GM19324 (cell line): ENCODE results near the gene SPOCK1.
A peak's percentile ranks its signal among the peaks of the same experiment; 100 is the strongest.
"Not testable (repeated sequence)": the region's sequence is repeated elsewhere in the genome, so short reads cannot be mapped to it uniquely, and the experiment has no call there.

Source experiments
- ATAC-seq: cut with Tn5 transposase; IDR thresholded peaks from one replicate; pipeline ENCODE4 v1.9.1; 2021; ENCODE audit warnings: mild to moderate bottlenecking, moderate library complexity; ENCODE audit not compliant: unreplicated experiment, low FRiP score

SPOCK1 gene

DNA sequence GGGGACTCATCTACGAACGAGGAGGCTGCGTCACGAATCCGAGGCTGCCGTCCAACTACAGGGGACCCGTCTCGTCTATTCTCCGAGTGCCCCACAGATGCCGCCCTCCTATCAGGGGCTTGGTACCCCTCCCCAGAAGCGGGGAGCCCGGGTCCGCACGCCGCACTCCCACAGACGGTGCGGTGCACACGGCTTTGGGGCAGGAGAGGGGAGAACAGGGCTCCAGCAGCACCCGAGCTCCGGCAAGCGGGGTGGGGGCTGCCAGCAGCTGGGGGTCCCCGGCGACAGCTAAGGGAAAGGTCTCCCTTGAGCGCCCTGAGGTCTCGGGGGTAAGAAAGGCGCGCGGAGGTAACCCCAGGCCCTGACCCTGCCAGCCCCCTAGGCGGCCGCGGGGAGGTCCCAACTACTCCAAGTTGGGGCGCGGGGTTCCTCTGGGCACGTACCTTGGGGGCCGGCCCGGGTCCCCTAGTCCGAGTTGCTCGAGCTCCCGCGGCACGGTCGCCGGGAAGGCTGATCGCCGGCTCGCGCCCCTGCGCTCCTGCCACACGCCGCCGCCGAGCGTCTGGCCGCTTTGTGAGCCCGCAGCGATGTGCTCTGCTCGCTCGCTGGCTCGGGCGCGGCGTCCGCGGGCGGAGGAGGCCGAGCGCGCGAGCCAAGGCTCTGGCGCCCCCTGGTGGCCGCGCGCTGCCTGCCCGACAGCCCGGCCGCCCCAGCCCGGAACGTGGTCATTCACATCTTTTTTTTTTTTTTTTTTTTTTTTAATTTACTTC is at the start of gene SPOCK1:
Gene SPOCK1 (minus strand): TSS at position 591 of the 770 bp plus-strand sequence.
- peak; percentile 70 for ATAC-seq

DNA sequence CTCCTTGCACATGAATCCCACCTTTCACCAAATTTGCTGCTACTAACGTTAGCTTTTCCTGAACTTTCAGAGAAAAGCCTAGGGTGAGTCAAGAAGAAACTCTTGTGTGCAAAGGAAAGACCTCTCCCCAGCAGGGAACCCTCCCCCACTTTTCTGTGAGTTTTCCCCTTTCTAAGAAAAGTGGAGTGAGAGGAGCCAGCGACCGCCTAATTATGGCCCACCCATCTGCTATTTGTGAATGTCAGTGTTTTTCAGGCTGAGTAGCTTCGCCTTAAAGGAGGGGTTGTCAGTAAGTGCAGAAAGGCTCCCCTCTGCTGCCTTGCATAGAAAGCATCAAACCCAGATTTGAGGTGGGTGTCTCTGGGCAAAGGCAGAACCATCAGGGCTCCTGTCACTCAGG is 46.8 kb upstream of the SPOCK1 start:
- no peak for ATAC-seq

DNA sequence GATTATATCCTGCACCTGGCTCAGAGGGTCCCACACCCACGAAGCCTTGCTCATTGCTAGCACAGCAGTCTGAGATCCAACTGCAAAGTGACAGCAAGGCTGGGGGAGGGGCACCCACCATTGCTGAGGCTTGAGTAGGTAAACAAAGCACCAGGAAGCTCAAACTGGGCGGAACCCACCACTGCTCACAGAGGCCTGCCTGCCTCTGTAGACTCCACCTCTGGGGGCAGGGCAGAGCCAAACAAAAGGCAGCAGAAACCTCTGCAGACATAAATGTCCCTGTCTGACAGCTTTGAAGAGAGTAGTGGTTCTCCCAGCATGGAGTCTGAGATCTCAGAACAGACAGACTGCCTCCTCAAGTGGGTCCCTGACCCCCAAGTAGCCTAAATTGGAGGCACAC is 36.3 kb upstream of the SPOCK1 start:
- ATAC-seq, result not testable (repeated sequence)

DNA sequence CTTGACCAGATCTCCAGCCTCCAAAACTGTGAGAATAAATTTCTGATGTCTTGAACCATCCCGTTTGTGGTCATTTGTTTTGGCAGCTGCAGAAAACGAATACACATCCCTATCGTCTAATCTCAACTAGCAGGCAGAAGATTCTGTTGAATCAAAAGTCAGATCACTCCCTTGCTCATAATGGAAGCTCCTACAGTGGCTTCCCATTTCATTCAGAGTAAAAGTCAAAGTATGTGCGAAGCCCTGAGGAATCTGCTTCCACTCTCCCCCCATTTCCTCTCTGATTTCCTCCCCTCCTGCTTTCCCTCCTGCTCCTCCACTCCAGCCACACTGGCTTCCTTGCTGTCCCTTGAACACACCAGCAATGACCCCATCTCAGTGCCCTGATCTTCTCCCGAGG is 34.8 kb upstream of the SPOCK1 start:
- no peak for ATAC-seq

DNA sequence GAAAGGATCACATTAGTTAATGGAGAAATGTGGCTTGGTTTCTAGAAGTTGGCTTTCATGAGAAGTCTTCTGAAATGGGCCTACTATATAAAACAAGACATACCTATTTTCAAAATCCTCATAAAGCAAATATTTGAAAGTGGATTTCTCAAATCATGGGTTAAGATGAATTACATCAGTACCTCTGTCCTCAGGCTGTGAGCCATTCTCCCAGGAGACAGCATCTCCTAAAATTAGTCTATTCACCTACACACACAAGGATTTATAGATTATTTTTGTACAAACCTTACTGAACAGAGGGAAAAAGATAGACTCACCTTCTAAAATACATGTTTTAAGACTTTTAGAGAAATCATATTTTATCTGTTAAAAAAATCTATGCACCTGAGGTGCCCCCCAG is 32.1 kb upstream of the SPOCK1 start:
- ATAC-seq, result no peak

DNA sequence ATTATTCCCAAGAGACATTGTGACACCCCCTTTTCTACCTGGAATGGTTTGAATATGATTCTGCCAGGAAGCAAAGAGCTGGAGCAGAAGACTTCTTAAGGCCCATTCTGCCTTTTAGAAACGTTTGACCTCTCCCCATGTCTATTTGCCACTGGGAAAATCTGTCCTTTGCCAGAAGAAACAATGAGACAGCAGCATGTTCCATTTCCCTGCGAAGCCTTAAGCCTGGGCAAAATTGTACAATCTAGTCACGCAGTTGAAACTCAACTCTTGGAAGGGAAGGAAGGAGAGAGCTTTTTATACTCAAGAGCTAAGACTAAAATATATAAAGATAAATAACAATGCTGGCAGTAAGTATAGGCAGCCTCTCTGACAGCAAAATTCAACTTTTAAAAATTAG is 22.1 kb upstream of the SPOCK1 start:
- no peak for ATAC-seq

DNA sequence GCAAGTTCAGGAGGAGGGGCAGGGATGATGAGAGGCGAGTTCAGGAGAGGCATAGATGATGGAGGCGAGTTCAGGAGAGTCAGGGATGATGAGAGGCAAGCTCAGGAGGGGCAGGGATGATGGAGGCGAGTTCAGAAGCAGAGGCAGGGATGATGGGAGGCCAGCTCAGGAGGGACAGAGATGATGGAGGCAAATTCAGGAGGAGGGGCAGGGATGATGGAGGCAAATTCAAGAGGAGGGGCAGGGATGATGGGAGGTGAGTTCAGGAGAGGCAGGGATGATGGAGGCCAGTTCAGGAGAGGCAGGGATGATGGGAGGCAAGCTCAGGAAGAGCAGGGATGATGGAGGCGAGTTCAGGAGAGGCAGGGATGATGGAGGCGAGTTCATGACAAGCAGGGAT is 17.8 kb upstream of the SPOCK1 start:
- ATAC-seq, result no peak

DNA sequence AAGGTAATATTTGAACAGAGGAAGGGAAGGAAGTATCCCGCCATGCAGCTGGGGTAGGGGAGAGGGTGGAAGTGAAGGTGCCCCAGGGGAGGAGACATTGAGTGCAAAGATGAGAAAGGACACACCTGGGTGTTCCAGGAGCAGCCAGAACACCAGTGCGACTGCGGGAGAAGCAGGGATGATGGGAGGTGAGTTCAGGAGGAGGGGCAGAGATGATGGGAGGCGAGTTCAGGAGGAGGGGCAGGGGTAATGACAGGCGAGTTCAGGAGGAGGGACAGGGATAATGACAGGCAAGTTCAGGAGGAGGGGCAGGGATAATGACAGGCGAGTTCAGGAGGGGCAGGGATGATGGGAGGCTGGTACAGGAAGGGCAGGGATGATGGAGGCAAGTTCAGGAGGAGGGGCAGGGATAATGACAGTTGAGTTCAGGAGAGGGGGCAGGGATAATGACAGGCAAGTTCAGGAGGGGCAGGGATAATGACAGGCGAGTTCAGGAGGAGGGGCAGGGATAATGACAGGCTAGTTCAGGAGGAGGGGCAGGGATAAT is 17.2 kb upstream of the SPOCK1 start:
- ATAC-seq, result no peak

DNA sequence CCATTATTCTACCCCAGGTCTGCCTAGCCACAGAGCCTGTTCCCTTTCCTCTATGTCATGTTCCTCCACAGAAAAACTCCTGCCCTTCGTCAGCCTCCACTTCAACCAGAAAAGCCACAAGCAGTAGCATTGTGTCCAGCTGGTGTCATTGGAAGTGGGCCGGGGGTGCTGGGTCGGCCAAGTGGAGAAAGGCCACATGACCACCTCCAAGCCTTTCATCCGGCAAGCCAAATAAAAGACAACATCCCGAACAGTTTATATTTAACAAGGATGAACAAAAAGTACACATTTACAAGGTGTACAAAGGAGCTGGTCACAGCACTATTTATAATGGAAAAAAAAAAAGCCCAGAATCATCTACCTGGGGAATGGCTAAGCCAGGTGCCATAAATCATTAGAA is 16.1 kb upstream of the SPOCK1 start:
- ATAC-seq, result no peak

DNA sequence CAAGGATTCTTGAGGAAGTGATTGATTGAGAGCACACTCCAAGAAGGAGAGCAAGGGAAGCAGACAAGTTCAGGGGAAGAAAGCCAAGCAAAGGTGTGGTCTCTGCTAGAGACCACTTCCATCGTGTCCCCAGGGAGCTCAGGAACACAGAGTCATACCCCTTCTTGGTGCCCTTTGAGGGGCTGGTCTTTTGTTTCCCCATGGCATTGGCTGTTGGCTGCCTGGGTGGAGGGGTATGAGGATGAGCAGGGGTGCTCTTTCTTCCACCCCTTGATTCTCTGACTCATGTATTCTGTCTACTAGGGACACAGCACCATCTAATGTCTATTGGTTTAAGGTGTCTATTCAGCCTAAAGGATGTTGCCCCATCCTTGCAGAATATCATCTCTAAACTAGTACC is 11.5 kb upstream of the SPOCK1 start:
- no peak for ATAC-seq

DNA sequence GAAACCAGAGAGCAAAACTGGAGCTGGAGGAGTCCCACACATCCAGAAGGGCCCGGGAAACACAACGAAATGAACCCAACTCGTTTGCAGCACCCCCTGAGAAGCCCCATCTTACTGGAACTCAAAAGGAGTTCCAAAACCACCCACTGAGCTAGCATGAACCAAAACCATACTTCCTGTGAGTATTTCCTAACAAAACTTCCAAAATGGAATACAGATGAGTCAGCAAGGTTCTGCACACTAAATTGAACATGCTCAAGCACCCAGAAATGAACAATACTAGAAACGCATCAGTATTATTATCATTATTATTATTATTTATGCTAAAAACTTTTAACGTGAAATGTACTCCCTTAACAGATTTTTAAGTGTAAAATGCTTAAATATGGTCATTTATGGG is 8.0 kb upstream of the SPOCK1 start:
- no peak for ATAC-seq

DNA sequence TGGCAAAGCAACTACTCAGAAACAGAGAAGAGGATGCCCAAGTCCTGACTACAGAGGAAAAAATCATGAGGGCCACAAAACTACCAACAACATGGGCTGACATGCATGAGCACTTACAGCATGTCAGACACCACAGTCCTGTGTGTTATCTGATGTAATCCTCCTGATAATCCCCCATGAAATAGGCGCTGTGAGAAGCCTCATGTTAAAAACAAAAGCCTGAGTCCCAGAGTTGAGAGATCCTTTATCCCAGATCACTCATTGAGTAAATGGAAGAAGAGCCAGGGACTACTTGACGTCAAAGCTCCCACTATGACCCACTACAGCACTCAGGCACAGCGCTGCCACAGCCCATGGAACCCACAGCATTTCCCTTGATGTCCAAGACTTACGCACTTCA is 7.2 kb upstream of the SPOCK1 start:
- no peak for ATAC-seq

DNA sequence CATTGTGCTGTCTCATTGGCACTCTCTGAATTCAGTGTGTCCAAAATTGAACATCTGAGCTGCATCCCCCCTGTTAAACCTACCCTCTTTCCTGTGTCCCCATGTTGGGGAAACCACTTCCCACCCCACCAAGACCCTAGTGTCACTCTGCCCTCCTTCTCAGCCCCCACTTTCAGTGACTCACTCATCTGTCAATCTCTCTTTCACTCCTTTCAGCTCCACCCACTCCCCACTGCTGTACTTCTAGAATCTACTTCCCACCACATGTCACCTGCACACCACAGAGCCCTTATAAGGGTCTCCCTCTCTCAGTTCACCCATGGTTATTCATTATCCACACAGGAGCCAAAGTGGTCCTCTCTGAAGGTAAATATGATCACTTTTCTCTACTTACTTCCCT is 5.8 kb upstream of the SPOCK1 start:
- ATAC-seq, result no peak

DNA sequence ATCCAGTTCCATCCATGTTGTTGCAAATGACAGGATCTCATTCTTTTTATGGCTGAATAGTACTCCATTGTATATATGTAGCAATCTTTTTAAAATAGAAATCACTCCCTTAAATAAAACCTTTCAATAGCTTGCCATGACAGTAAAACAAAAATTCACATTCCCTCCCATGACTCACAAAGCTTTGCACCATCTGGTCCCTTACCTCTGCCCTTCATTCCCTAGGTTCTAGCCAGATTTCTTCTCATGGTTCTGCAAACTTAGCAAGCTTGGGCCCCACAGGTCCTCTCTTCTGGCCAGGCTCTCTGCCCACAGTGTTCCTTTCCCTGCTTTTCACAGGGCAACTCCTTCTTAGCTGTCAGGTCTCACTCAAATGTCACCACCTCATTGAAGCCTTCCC is 4.3 kb upstream of the SPOCK1 start:
- ATAC-seq, result no peak

DNA sequence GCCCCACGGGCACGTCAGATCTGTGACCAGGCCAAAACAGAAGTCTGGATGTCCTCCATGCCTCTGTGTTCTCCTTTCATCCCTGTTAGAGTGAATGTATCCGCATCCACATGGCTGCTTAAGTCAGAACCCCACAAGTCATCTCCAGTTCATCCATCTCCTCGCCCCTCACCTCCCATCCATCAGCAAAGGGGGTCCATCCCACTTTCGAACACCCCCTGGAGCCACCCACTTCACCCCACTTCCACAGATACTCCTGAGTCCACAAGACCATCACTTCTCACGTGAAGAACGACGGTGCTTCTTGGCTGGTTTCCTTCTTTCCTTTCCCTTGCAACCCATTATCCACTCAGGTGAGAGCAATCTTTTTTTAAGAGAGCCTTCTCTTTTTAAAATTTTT is 3.5 kb upstream of the SPOCK1 start:
- no peak for ATAC-seq

DNA sequence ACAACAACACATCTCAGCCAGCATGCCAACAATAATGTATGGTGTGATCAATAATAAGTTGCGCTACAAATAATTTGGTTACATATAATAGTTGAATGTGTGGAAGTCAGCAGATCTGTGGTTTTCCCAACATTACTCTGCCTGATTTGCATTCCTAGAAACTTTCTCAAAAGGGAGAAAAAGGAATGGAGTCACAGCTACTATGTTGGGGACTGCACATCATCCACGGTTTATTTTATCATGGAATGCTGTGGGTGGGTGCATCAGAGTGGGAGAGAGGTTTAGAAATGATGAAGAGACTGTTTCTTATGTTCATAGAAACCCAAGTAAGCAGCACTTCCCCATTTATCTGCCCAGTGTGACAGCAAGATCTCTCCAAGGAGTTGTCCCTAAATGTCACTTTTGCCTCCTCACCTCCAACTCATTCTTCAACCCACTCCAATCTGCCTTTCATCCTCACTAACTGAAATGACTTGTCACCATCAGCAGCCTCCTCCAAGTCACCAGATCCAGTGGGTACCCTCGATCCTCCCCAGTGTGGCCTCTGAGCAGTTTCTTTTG is 2.8 kb upstream of the SPOCK1 start:
- no peak for ATAC-seq

DNA sequence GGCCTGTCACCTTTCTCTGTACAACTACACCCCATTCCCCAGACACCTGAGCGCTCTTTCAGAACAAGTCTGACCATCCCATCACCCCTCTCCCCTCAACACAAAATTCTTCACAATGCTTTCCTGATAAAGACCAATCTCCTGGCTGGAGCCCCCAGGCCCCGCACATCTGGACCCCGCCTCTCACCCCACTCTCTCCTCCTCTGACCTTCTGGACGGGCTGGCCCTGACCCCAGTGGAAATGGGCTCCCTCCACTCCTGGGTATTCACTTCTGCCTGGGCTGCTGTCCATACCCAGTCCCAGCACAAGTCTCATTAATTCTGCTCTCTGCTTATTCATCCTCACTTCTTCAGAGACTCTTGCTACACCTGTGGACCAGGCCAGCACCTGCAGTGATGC is 2.1 kb upstream of the SPOCK1 start:
- no peak for ATAC-seq

DNA sequence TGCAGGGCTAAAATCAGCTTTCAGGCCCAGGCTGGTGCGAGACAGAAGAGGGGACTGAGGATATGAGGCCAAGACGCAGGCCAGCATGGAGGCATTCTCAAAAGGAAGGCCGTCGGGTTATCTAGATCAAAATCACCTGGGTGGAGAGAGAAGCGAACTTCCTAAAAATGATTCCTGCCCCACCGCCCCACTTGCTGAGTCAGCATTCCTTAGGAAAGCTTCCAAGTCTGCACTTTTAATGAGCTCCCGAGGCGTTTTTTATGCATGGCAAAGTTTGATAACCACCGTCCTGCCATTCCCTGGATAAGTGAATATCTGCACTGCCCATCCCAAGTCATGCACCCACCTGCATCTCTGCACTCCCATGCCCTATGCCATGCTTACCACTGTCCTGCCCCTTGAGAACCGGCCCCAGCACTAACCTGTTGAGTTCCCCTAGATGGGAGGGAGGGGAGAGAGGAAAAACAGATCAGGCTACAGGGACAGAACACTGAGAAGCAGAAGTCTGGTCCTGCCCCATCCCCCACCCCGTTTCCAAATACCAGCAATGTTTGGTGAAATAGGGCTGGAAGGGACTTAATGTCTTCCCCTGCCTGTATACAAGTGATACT is 1.6 kb upstream of the SPOCK1 start:
- no peak for ATAC-seq

DNA sequence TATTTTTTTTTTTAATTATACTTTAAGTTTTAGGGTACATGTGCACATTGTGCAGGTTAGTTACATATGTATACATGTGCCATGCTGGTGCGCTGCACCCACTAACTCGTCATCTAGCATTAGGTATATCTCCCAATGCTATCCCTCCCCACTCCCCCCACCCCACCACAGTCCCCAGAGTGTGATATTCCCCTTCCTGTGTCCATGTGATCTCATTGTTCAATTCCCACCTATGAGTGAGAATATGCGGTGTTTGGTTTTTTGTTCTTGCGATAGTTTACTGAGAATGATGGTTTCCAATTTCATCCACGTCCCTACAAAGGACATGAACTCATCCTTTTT is 351 bp upstream of the SPOCK1 start:
- not testable (repeated sequence) for ATAC-seq

DNA sequence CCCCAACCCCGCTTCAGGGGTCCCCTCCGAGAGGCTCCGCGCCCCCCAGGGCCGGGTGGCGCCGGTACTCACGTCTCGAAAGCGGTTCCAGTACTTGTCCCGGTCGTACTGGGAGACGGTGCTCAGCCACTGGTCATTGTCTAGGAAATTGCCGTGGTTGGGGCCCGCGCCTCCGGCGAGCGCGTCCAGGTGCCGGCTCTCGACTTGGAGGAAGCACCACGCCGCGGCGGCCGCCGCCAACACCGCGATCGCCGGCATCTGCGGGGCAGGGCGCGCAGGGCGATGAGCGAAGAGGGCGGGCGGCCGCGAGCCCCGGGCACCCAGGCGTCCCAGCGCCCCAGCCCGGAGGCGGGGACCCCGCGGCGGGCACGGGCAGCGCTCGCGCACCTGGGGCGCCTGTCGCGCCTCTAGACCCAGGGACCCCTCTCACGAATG is 808 bp downstream of the SPOCK1 start:
- no peak for ATAC-seq

DNA sequence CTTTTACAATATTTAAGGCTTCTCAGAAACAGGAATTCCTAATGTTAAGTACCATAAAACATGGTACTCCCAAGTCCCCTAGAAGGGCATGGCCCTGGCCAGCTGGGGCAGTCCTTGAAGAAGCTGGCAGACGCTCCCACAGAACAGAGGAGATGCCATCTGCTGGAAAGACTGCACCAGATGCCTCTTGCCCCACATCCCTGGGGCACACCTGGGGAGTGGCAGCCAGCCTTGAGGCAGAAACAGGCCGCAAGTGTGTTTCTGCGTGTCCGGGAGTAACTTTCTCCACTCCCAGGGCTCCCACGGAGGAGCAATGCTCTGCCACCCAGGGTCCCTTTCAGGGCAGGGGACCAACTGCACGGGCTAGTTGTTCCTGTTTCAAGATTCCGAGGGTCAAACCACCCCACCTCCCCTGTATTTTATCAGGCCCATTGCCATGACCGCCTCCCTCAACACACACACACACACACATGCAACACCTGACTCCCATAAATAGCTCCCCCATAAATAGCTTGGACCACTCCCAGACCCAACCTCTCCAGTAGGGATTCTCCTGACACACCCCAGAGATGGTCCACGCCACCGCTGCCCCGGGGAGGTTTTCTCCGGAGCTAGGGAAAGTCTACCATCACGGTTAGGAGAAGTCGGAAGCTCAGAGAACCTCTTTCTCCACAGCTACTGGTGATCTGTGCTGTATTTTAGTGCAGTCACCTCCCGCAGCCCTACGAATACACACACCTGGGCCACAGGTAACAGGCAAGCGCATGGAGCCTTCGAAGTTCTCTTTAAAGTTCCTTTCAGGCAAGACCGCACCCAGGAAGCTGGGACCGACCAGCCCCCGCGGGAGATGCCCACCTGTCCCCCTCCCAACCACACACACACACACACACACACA is 1.5 kb downstream of the SPOCK1 start:
- ATAC-seq, result no peak
